Duodenal mucosa (tissue), 2 donors: ENCODE data around the gene GGA1.
"Not testable (repeated sequence)": the region's sequence is repeated elsewhere in the genome, so short reads cannot be mapped to it uniquely, and the experiment has no call there.

Source experiments
- H3K27ac ChIP-seq: one replicate; pipeline ENCODE4 v1.7.0; 2013; ENCODE audit warnings: low read depth, low read length
- H3K27me3 ChIP-seq, 2 donors: one replicate each; pipeline ENCODE4 v1.7.0; 2013; ENCODE audit warnings: low read length in 2 of 2, control low read depth in 1 of 2; ENCODE audit not compliant: insufficient read depth in 2 of 2, control insufficient read depth in 1 of 2
- H3K36me3 ChIP-seq, 2 donors: one replicate each; pipeline ENCODE4 v1.7.0; 2013; ENCODE audit warnings: low read length in 2 of 2, control low read depth in 1 of 2; ENCODE audit not compliant: insufficient read depth in 2 of 2, control insufficient read depth in 1 of 2
- H3K4me1 ChIP-seq, 2 donors: one replicate each; pipeline ENCODE4 v1.7.0; 2013; ENCODE audit warnings: low read length in 2 of 2, control low read depth in 1 of 2; ENCODE audit not compliant: insufficient read depth in 2 of 2, control insufficient read depth in 1 of 2
- H3K4me3 ChIP-seq, 2 donors: one replicate each; pipeline ENCODE4 v1.7.0; 2013; ENCODE audit warnings: low read length in 2 of 2, low read depth in 1 of 2
- H3K9ac ChIP-seq, 2 donors: one replicate each; pipeline ENCODE4 v1.7.0; 2013; ENCODE audit warnings: low read length in 2 of 2, low read depth in 1 of 2
- H3K9me3 ChIP-seq, 2 donors: one replicate each; pipeline ENCODE4 v1.7.0; 2013; ENCODE audit warnings: low read length in 2 of 2, control low read depth in 1 of 2; ENCODE audit not compliant: control insufficient read depth in 1 of 2

GGA1 gene

DNA sequence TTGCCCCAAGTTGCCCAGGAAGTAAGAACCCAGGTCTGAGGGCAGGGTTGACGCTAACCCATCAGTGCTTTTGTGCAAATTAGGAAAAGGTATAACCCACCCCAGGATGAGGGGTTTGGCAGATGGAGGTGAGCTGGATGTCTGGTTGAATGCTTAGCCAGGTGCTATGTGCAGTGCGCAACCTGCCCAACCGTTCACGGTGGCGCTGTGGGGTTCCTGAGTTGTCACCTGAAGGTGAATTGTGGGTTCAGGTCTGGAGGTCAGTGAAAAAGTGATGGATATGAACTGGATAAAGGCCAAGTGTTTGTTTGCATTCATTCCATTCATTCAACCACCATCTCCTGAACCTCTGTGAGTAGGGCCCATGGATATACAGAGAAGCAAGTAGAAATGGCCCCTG, 14.4 kb upstream of the GGA1 start:
- Histone ChIP-seq H3K36me3 (no peaks in the 10 kb centered on the region), H3K4me1 (peaks cover 18 to 19% of the 10 kb centered on the region in 2 donors), H3K4me3 (no peak overlapping the region), H3K27me3 (no peaks in the 10 kb centered on the region), H3K27ac (no peak overlapping the region), H3K9ac (no peak overlapping the region), H3K9me3 (no peaks in the 10 kb centered on the region)

GRCh38 chr22:37599153-37599552, 9.5 kb upstream of the GGA1 start:
- no peaks in the 10 kb centered on the region for H3K9me3 ChIP-seq
- no peaks in the 10 kb centered on the region for H3K36me3 ChIP-seq
- peak overlapping the region in 1 of 2 donors; percentile 16 for H3K4me3 ChIP-seq
- H3K27ac ChIP-seq = no peak overlapping the region
- peak overlapping the region in 1 of 2 donors; percentile 47 for H3K9ac ChIP-seq
- H3K4me1 ChIP-seq = peaks cover 16 to 21% of the 10 kb centered on the region in 2 donors
- H3K27me3 ChIP-seq = no peaks in the 10 kb centered on the region

GRCh38 chr22:37601203-37601539, 7.5 kb upstream of the GGA1 start:
- no peaks in the 10 kb centered on the region for H3K36me3 ChIP-seq
- H3K9ac ChIP-seq = peak overlapping the region; percentile 35 to 57
- H3K27ac ChIP-seq = no peak overlapping the region
- H3K4me1 ChIP-seq = peaks cover 16 to 25% of the 10 kb centered on the region in 2 donors
- no peaks in the 10 kb centered on the region for H3K9me3 ChIP-seq
- H3K27me3 ChIP-seq = no peaks in the 10 kb centered on the region
- H3K4me3 ChIP-seq = peak overlapping the region; percentile 1 to 51

- no peaks in the 10 kb centered on the region for H3K9me3 ChIP-seq
- no peaks in the 10 kb centered on the region for H3K27me3 ChIP-seq
- peaks cover 16 to 26% of the 10 kb centered on the region in 2 donors for H3K4me1 ChIP-seq
- no peaks in the 10 kb centered on the region for H3K36me3 ChIP-seq
- peak overlapping the region; percentile 35 to 57 for H3K9ac ChIP-seq
- H3K27ac ChIP-seq = no peak overlapping the region
- peak overlapping the region; percentile 1 to 51 for H3K4me3 ChIP-seq
Measured at GRCh38 chr22:37601540-37602442, 6.8 kb upstream of the GGA1 start.

GRCh38 chr22:37602546-37603277, 5.9 kb upstream of the GGA1 start:
- H3K9me3 ChIP-seq, H3K9ac ChIP-seq, H3K36me3 ChIP-seq, H3K27ac ChIP-seq, H3K4me3 ChIP-seq, H3K27me3 ChIP-seq: not testable (repeated sequence)
- peaks cover 16 to 28% of the 10 kb centered on the region in 2 donors for H3K4me1 ChIP-seq

DNA sequence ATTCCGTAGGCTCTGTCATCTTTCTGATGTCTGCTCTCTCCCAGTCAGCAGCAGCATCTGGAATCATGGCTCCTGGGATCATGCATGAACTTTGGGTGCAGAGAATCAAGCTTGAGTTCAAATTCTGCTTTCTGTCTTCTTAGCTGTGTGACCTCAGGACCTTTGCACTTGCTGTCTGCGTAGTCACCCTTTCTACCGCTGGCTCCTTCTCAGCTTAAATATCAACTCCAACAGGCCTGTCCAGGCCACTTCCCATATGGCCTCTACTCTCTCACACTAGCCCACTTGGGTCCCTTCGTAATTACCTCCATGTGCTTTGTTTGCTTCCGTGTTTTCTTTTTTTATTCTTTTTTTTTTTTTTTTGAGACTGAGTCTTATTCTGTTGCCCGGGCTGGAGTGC, 4.6 kb upstream of the GGA1 start:
- peaks cover 14 to 24% of the 10 kb centered on the region in 2 donors for H3K4me1 ChIP-seq
- H3K9me3 ChIP-seq = no peaks in the 10 kb centered on the region
- H3K27ac ChIP-seq = no peak overlapping the region
- H3K27me3 ChIP-seq = no peaks in the 10 kb centered on the region
- H3K36me3 ChIP-seq = no peaks in the 10 kb centered on the region
- H3K4me3 ChIP-seq = no peak overlapping the region
- H3K9ac ChIP-seq = no peak overlapping the region

- no peaks in the 10 kb centered on the region for H3K27me3 ChIP-seq
- H3K9me3 ChIP-seq = no peaks in the 10 kb centered on the region
- H3K9ac ChIP-seq = no peak overlapping the region
- peaks cover 13 to 27% of the 10 kb centered on the region in 2 donors for H3K4me1 ChIP-seq
- no peak overlapping the region for H3K27ac ChIP-seq
- no peak overlapping the region for H3K4me3 ChIP-seq
- no peaks in the 10 kb centered on the region for H3K36me3 ChIP-seq
Measured at GRCh38 chr22:37604875-37605274, 3.8 kb upstream of the GGA1 start.

GRCh38 chr22:37607010-37607934, 1.4 kb upstream of the GGA1 start:
- Histone ChIP-seq H3K4me3 (peak overlapping the region; percentile 76 to 89), H3K9me3 (no peaks in the 10 kb centered on the region), H3K36me3 (no peaks in the 10 kb centered on the region), H3K27me3 (no peaks in the 10 kb centered on the region), H3K4me1 (peaks cover 14 to 24% of the 10 kb centered on the region in 2 donors), H3K9ac (peak overlapping the region; percentile 25 to 58), H3K27ac (peak overlapping the region; percentile 20)

DNA sequence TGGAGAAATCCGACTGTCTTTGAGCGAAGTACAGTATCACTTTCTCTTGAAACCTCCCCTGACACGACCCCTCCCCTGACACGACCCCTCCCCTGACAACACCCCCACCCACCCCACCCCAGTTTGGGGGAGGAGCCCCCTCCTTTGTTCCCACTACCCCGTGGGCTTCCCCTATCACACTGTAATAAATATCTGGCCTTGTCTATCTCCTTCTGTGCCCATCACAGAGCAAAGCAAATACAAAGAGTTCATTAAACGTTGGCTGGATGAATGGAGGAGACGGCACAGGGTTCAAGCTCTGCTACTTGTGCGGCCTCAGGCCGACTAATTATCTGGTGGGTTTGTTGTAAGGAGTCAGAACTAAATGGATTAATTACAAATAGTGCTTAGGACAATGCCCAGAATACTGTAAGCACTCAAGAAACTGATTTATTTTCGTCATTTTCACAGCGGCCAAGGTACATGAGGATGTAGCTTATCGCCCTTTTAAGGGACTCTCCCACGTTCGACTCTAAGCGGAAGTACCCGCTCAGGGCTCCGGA, 628 bp upstream of the GGA1 start:
- Histone ChIP-seq H3K9me3 (no peaks in the 10 kb centered on the region), H3K27ac (peak overlapping the region; percentile 94), H3K27me3 (no peaks in the 10 kb centered on the region), H3K4me3 (peak overlapping the region; percentile 89 to 95), H3K36me3 (peaks cover 0 to under 1% of the 10 kb centered on the region in 2 donors), H3K4me1 (peaks cover 14 to 24% of the 10 kb centered on the region in 2 donors), H3K9ac (peak overlapping the region; percentile 56 to 75)
